Measurements from ENCODE around the gene NR2C2AP.

GRCh38 chr19:19151418-19151817 is 51.8 kb downstream of the NR2C2AP start:
- TF ChIP-seq CTCF (IDR thresholded peaks at IDR 0.05): no peak
- no peak for TF ChIP-seq POLR2A (IDR thresholded peaks at IDR 0.05)

Measured in lower leg skin (tissue), 3 donors.